ENCODE data around the gene MAPKBP1.
"Not testable (repeated sequence)": the region's sequence is repeated elsewhere in the genome, so short reads cannot be mapped to it uniquely, and the experiment has no call there.

The MAPKBP1 gene

GRCh38 chr15:41827880-41828806 lies 53.9 kb downstream of the MAPKBP1 start, which contains the start of gene JMJD7:
Gene JMJD7, plus strand, starts transcription at chr15:41828092. Its CDS starts 33 bp downstream, at chr15:41828125.
- peak; percentile 91 for DNase-seq (ENCODE audit: low spot score)

GRCh38 chr15:41828807-41829141 lies 54.5 kb downstream of the MAPKBP1 start:
- no peak for DNase-seq (ENCODE audit: low spot score)

- DNase-seq (ENCODE audit: low spot score), result no peak
Measured at GRCh38 chr15:41829959-41830646, 55.8 kb downstream of the MAPKBP1 start.

DNA sequence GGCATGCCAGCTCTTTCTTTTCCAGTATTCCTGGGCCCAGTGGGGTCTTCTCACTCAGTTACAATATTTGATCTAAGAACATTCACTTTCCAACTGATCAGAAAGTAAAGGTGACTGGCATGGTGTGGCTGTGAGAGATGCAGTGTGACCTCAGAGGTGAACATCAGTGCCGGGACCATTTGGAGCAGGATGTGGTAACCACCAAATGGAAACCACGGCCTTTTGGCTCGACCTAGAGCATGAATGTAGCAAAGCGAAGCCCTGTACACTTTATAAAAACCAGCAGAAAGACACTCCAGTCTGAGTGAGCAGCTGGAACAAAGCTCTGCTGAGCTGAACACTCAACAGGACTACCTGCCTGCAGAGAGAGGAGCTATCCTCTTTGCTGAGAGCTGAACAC lies 57.0 kb downstream of the MAPKBP1 start:
- DNase-seq (ENCODE audit: low spot score), result not testable (repeated sequence)

DNA sequence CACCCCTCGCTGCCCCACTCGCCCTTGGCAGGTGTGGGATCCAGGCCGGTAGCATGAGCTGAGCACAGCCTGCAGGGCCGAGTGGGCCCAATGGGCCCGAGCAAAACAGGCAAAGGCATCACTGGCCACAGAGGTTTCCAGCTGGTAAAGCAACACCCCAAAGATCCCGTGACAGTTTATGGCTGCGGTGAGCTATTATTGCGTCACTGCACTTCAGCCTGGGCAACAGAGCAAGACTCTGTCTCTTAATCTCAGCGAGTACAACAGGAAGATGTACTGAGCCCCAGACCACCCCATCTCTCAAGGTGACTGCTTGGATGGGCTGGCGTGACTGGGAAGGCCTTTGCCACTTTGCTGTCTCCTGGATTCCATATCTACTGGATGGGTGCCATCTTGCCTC lies 57.9 kb downstream of the MAPKBP1 start:
- no peak for DNase-seq (ENCODE audit: low spot score)

DNA sequence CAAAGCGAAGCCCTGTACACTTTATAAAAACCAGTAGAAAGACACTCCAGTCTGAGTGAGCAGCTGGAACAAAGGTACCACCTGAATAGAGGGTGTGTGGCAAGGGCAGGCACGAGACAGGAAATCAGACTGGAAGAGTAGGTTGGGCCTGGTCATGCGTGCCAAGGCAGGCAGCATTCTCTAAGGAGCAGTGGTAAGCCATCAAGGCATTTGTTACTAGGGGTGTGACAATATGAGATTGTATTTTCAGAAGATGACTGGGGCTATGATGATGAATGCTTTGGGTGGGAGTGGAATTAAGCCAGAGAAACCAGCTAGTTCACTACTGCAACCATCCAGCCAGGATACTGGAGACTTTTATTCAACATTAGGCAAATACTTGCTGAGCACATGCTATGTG lies 58.6 kb downstream of the MAPKBP1 start:
- DNase-seq (ENCODE audit: low spot score), result no peak

DNA sequence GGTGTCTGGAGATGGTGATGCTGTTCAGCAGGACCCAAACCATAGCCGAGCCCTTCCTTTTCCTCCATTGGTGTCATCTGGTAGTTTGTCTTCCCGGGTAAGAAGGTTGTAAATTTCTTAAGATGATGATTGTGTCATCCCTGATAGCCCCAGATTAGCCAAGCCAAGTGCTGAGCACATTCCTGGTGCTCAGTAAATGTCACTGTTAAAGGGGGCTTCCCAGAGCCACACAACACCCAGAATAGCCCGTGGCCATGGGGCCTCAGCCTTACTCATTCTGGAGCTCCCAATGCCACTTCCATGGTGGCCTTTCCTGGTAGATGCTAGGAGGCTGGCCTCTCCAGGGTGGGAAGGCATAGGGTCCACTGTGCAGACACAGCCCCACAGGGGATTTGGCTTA lies 59.8 kb downstream of the MAPKBP1 start:
- no peak for DNase-seq (ENCODE audit: low spot score)

- no peak for DNase-seq (ENCODE audit: low spot score)
Measured at GRCh38 chr15:41836073-41836472, 61.8 kb downstream of the MAPKBP1 start.

DNA sequence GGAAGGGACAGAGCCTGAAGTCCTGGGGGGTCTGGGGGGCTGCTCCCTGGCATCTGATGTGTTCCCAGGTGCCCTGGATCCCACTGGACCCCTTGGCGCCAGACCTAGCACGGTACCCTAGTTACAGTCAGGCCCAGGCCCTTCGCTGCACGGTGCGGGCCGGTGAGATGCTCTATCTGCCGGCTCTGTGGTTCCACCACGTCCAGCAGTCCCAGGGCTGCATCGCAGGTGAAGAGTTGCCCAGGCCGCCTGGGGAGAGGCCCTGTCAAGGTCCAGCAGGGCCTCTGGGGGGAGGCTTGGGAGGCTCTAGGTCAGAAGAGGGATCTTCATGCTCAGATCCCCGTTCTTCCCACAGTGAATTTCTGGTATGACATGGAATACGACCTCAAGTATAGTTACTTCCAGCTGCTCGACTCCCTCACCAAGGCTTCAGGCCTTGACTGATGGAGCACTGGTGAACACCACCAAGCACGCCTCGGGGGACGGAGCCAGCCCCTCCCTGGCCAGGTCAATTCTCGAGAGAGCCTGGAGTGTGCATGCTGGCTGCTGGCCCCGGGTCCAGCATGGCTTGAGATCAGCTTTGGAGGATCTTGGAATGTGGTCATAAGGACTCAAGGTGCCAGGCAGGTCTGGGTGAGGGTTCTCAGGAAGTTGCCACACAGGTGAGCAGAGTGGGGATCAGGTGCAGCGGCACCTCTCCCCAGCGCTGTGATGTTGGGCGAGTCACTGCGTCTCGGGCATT lies 62.6 kb downstream of the MAPKBP1 start:
- no peak for DNase-seq (ENCODE audit: low spot score)

GRCh38 chr15:41838400-41838897 lies 64.2 kb downstream of the MAPKBP1 start, which contains the start of gene PLA2G4B:
Gene PLA2G4B, plus strand, starts transcription at chr15:41838847. Its CDS starts 67 bp downstream, at chr15:41838914.
- DNase-seq (ENCODE audit: low spot score), result no peak

GRCh38 chr15:41839781-41840491 lies 65.7 kb downstream of the MAPKBP1 start:
- no peak for DNase-seq (ENCODE audit: low spot score)

DNA sequence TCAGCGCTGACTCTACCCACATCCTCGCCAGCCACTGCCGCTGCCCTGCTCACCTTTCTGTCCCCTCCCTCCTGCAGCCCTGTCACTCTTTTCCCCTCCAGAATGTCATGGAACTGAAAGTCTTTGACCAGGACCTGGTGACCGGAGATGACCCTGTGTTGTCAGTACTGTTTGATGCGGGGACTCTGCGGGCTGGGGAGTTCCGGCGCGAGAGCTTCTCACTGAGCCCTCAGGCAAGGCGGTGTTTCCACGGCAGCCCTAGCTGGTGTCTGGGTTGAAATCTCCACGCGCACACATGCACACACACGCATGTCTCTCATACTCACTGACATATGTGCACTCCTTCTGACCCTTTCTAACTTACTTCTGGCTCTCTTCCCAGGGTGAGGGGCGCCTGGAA lies 66.4 kb downstream of the MAPKBP1 start:
- DNase-seq (ENCODE audit: low spot score), result no peak

DNA sequence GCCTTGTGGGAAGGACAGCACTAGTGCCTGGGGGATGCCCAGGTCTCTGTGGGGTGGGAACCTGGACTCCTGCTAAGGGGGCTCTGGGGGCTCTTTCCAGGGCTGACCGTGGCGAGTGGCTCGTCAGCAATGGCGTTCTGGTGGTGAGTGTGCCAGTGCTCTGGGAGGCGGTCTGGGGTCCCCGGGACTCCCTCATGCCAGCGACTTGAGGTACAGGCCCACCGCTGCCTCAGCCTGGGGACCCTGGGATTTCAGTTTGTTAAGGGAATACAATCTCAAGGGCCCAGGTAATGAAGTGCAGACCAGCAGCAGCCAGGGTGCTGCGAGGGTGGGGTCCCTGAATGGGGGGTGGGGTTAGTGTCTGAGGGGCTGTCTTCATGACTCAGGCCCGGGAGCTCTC lies 66.8 kb downstream of the MAPKBP1 start:
- DNase-seq (ENCODE audit: low spot score), result no peak

- DNase-seq (ENCODE audit: low spot score), result no peak
Measured at GRCh38 chr15:41842229-41842628, 67.9 kb downstream of the MAPKBP1 start.

GRCh38 chr15:41843571-41843970 lies 69.3 kb downstream of the MAPKBP1 start:
- DNase-seq (ENCODE audit: low spot score), result no peak

GRCh38 chr15:41844814-41845213 lies 70.5 kb downstream of the MAPKBP1 start:
- no peak for DNase-seq (ENCODE audit: low spot score)

DNA sequence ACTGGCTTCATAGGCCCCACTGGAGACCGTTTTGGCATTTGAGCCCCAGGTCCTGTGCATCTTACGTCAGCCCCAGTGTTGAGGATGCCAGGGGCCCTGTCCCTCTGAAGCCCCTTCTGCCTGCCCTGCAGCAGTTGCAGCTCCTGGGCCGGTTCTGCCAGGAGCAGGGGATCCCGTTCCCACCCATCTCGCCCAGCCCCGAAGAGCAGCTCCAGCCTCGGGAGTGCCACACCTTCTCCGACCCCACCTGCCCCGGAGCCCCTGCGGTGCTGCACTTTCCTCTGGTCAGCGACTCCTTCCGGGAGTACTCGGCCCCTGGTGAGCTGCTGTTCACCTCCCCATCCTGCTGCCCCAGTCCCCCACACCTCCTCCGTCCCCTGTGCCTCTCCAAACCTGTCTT lies 72.9 kb downstream of the MAPKBP1 start:
- no peak for DNase-seq (ENCODE audit: low spot score)

DNA sequence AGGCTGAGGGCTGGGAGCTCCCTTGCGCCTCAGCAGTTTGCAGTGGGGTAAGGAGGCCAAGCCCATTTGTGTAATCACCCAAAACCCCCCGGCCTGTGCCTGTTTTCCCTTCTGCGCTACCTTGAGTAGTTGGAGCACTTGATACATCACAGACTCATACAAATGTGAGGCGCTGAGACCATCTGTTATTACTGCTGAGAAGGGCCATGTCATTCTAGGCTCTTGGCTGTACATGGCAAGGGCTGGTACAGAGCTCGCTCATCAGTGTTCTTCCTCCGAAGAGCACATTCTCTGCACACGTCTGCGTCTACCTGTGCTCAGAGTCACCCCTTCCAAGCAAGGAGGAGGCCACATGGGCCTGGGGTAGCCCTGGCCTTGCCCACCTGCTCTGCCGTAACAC lies 73.7 kb downstream of the MAPKBP1 start:
- DNase-seq (ENCODE audit: low spot score), result no peak

DNA sequence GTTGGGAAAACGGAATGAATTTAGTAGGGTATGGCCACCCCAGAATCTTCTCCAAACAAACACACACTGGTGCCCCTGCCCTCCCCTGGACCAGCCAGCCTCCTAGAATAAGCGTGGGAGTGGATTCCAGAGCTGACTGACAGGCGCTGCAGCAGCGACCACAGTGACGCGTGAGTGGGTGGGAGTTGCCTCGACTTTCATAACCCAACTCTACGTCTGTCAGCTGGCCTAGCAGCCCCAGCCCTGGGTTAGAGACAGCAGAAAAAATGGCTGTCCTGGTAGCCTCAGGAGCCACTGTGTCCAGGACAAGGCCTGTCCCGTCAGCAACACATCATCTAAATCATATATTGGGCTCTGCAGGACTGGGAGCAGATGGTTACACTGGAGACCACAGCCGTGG lies 74.3 kb downstream of the MAPKBP1 start:
- no peak for DNase-seq (ENCODE audit: low spot score)

DNA sequence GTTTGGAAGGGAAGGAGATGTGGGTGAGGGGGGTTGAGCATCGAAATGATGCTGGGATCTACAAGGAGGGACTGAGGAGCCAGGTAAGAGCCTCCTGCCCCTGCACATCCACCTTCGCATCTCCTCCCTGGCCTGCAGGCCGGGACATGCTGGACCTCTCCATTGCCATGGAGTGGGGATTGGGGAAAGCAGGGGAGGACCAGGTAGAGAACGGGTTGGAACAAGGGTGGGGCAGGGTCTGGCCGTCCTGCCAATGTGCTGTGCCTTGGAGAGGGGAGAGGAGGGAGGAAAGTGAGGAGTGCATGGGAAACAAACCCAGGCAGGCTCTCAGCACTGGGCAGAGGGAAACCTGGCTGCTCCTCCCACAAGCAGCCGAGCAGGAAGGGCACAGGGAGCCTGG lies 74.9 kb downstream of the MAPKBP1 start:
- no peak for DNase-seq (ENCODE audit: low spot score)

DNA sequence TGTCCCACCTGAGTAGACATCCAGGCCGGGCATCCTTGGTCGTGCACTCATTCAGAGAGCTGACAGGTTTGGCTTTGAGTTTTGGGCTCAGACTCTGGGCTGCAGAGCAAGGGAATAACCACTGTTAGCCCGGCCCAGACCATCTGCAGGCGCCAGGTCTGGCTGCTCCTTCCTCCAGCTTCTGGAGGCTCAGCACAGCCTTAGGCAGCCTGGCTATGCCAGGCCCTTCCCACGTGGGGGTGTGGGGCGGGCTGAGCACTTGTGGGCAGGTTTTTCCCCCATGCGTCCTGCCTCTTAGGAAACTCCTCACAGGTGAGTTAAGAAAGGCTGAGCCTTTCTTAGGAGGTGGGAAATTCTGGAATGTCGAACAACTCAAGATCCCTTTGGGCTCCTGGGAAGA lies 75.6 kb downstream of the MAPKBP1 start:
- no peak for DNase-seq (ENCODE audit: low spot score)
